HL-60/S4 treated with phorbol 12-myristate 13-acetate at 8.2 ng/mL for 4 days and 3 days (cell line): ENCODE data around the gene CHD2.

Experiments
- in situ Hi-C: fragments of 300-500 bp; cut with MboI; formaldehyde crosslinking; loops from 2 replicates; pipeline ENCODE4 v1.15.0; 2022; ENCODE audit warnings: low sequenced_read_pairs

CHD2 gene

GRCh38 chr15:93001156-93001555 is 101.0 kb downstream of the CHD2 start:
- in situ Hi-C loops, result no loop called here

GRCh38 chr15:93001881-93002280 is 101.8 kb downstream of the CHD2 start:
- in situ Hi-C loops, result no loop called here

- in situ Hi-C loops, result no loop called here
Measured at GRCh38 chr15:93005133-93005532, 105.0 kb downstream of the CHD2 start.

GRCh38 chr15:93007994-93008393 is 107.9 kb downstream of the CHD2 start:
- in situ Hi-C loops, result no loop called here

- in situ Hi-C loops, result no loop called here
Measured at GRCh38 chr15:93012786-93013185, 112.7 kb downstream of the CHD2 start.

- in situ Hi-C loops, result no loop called here
Measured at GRCh38 chr15:93017526-93017925, 117.4 kb downstream of the CHD2 start.

- in situ Hi-C loops, result no loop called here
Measured at GRCh38 chr15:93018574-93018973, 118.5 kb downstream of the CHD2 start.

- in situ Hi-C loops, result no loop called here
Measured at GRCh38 chr15:93019090-93019489, 119.0 kb downstream of the CHD2 start.

GRCh38 chr15:93019971-93020370 is 119.8 kb downstream of the CHD2 start:
- in situ Hi-C loops, result no loop called here

GRCh38 chr15:93020976-93021772 is 121.0 kb downstream of the CHD2 start:
- in situ Hi-C loops, result no loop called here

GRCh38 chr15:93024293-93024692 is 124.2 kb downstream of the CHD2 start:
- in situ Hi-C loops, result no loop called here

GRCh38 chr15:93024716-93025624 is 124.8 kb downstream of the CHD2 start:
- in situ Hi-C loops, result no loop called here

- in situ Hi-C loops, result no loop called here
Measured at GRCh38 chr15:93025625-93025982, 125.5 kb downstream of the CHD2 start.

- in situ Hi-C loops, result no loop called here
Measured at GRCh38 chr15:93026380-93026817, 126.3 kb downstream of the CHD2 start.

- in situ Hi-C loops, result no loop called here
Measured at GRCh38 chr15:93027413-93027812, 127.3 kb downstream of the CHD2 start.

- in situ Hi-C loops, result no loop called here
Measured at GRCh38 chr15:93028111-93028631, 128.0 kb downstream of the CHD2 start.

- in situ Hi-C loops, result no loop called here
Measured at GRCh38 chr15:93028632-93029213, 128.6 kb downstream of the CHD2 start.

- in situ Hi-C loops, result no loop called here
Measured at GRCh38 chr15:93029214-93029835, 129.2 kb downstream of the CHD2 start.

- in situ Hi-C loops, result loop anchor here (10.0 kb wide), 1 partner anchor 1095 kb away; no protein-coding TSS in a partner anchor
Measured at GRCh38 chr15:93029836-93030429, 129.8 kb downstream of the CHD2 start.

- in situ Hi-C loops, result loop anchor here (10.0 kb wide), 1 partner anchor 1094 kb away; no protein-coding TSS in a partner anchor
Measured at GRCh38 chr15:93030430-93031102, 130.4 kb downstream of the CHD2 start.
